Dendritic cell treated with granulocyte-macrophage colony-stimulating factor and Interleukin-4, amounts not matched to agents 40 ng/mL and 50 ng/mL, for 4 days (primary cell): Measurements from ENCODE around the gene NFIB.

ENCODE experiments used
- H3K27ac Mint-ChIP-seq: one replicate; pipeline ENCODE4 v1.8.0; 2022; ENCODE audit warnings: mild to moderate bottlenecking, mixed read lengths
- H3K27me3 Mint-ChIP-seq: one replicate; pipeline ENCODE4 v1.8.0; 2022; ENCODE audit warnings: mild to moderate bottlenecking, mixed read lengths
- H3K36me3 Mint-ChIP-seq: one replicate; pipeline ENCODE4 v1.8.0; 2022; ENCODE audit warnings: low read depth, mixed read lengths
- H3K4me1 Mint-ChIP-seq: one replicate; pipeline ENCODE4 v1.8.0; 2022; ENCODE audit warnings: low read depth, mixed read lengths
- H3K4me3 Mint-ChIP-seq: one replicate; pipeline ENCODE4 v1.8.0; 2022; ENCODE audit warnings: mild to moderate bottlenecking, moderate library complexity, mixed read lengths
- H3K9me3 Mint-ChIP-seq: one replicate; pipeline ENCODE4 v1.8.0; 2022; ENCODE audit warnings: mixed read lengths
- intact Hi-C: fragments of 100-400 bp; cut with micrococcal nuclease; formaldehyde crosslinking; loops from one replicate; pipeline ENCODE4 v1.15.0; 2022

NFIB gene

DNA sequence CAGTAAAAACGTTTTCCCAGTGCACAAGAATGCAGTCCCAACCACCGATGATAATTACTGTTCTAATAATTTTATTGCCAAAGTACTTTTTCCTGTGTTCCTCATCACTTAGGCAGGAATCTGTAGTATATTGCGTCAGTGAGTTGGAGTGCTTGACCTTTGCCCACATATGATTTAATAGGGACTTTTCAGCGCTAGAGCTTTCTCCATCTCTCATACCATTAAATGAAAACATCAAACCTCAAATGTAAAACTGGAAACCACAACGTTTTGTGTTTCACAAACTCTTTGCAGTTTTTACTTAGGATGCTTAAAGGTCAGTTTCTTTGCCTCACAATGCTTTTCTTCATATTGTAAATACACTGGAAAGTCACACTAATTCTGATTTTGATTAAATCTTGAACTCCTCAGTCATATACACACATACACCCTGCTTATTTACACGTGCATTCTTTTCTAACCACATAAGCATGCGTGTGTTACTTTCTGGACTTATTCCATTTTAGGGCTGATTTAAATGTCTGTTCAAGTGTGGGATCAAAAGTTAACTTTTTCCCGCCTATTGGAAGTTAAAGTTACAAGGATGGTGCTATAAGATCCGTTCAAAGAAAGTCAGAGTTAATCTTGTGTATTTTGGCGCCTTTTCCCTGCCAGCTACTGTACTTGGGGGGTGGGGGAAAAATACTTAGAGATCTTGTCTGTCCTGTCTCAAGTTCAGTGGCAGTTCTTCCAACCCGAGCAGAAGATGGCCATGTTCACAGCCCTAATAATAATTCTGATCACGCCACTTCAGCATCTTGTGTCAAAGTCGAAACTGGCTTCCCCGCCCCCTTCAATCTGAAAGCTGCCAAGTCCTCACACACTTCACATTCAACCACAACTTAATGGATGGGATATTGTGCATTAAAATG, 6.6 kb upstream of the NFIB start:
- H3K4me1 Mint-ChIP-seq, result peaks cover 20% of the 10 kb centered on the region
- intact Hi-C loops, result no loop called here
- no peaks in the 10 kb centered on the region for H3K9me3 Mint-ChIP-seq
- no peak overlapping the region for H3K4me3 Mint-ChIP-seq
- H3K27ac Mint-ChIP-seq, result no peak overlapping the region
- peaks cover 77% of the 10 kb centered on the region for H3K27me3 Mint-ChIP-seq
- no peaks in the 10 kb centered on the region for H3K36me3 Mint-ChIP-seq

DNA sequence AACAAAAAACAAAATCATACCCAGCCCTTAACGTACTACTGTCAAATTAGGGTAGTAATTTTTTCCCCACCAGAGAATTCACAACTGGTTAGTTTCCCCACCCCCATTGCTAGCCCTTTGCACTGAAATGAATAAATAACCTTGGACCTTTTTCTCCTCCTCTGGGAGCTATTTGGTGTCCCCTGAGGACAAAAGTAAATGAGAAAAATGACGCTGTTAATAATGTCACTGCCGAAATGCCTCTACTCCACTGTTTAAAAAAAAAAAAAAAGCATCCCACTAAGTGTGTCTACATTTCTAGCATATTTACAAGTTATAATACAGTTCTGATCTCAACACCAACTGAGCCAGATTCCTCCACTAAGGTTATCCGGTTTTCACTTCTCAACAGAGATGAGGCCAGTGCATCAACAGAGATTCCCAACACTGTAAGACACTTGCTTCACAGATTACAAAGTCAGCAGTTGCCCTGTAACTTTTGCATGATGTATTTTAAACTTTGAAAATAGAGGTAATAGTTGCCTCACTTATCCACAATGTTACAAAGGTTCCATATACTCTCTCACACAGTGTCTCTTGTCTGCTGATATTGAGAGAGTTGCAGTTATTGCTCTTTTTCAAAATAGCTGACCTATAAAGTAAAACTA, 5.1 kb upstream of the NFIB start:
- Mint-ChIP-seq H3K4me1 (peaks cover 28% of the 10 kb centered on the region), H3K27ac (no peak overlapping the region), H3K27me3 (peaks cover 84% of the 10 kb centered on the region), H3K9me3 (no peaks in the 10 kb centered on the region), H3K36me3 (no peaks in the 10 kb centered on the region), H3K4me3 (no peak overlapping the region)
- intact Hi-C loops, result no loop called here

DNA sequence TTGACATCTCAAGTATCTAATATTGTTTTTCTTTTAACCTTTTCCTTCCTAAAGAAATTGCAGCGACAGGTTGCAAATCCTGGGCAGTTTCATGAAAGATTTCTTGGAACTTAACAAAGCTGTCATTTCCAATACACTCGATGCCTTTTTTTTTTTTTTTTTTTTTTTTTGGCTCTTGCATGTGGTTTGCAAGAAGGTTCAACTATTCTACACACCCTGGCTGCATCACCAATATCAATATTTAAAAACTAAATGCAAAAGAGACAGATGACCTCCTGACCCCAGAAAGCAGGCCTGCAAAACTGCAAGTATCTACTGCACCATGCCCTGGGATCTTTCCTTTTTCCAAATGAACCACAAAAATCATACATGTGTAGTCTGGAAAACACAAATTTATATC, 4.4 kb upstream of the NFIB start:
- intact Hi-C loops, result no loop called here
- Mint-ChIP-seq H3K36me3 (no peaks in the 10 kb centered on the region), H3K4me3 (no peak overlapping the region), H3K4me1 (peaks cover 34% of the 10 kb centered on the region), H3K9me3 (no peaks in the 10 kb centered on the region), H3K27ac (no peak overlapping the region), H3K27me3 (peaks cover 84% of the 10 kb centered on the region)

DNA sequence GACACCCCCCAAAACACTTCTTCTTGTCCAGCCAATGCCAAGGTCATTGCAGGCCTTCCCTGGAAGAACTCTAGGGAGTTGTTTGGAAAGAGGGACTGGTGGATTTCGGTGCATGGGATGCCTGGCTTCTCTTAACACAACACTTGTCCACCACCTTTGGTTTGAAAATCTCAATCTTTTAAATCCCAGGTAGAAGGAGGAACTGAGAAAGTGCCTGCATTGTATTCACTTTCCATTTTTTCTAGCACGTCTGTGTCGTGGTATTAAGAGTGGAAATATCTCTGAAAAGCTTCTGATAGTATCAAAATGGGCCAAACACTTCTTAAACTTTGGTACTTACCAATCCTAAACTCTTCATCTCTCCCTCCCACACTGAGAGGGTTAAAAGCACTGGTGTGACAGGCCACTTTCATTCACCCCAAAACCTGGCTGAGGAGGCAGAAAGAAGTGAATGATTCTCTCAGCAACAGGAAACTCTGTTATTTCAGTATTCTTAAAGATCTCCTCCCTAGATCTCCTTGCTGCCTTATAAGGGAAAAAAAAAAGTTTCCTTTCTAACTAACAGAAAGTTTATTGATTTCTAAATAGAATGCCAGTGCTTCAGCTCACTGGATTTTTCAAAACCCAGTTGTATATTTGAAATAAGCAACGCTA, 3.9 kb upstream of the NFIB start:
- H3K36me3 Mint-ChIP-seq, result no peaks in the 10 kb centered on the region
- peaks cover 34% of the 10 kb centered on the region for H3K4me1 Mint-ChIP-seq
- H3K9me3 Mint-ChIP-seq, result no peaks in the 10 kb centered on the region
- intact Hi-C loops, result no loop called here
- H3K27ac Mint-ChIP-seq, result no peak overlapping the region
- H3K27me3 Mint-ChIP-seq, result peaks cover 85% of the 10 kb centered on the region
- H3K4me3 Mint-ChIP-seq, result no peak overlapping the region

DNA sequence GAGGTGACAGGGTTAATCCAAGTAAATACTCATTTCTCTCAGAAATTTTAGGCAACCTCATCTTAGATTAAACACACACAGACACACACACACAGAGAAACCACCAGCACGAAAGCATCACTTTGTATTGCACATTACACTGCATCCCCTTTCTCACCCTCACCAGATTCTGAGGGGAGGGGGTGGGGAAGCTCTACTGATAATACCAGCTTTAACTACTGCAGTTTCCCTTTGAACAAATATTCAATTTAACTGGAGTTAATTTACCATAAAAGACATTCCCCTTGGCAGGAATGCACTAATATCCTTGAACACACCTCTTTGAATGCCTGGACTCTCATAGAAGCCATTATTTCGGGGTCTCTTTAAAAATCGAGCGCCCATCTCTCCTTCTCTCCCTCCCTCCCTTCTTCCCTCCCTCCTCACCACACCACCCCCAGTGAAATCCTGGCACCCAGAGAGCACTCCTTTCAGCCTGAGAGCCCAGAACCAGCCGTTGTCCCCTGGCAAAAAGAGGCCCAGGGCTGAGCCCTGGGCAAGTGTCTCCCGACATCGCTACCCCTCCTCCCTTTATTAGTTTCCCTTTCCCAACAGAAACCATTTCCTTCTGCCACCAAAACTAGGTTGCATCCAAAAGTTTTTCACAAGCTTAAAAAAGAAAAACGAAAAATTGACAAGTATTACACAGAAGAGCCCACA, 2.8 kb upstream of the NFIB start:
- H3K9me3 Mint-ChIP-seq, result no peaks in the 10 kb centered on the region
- no peaks in the 10 kb centered on the region for H3K36me3 Mint-ChIP-seq
- intact Hi-C loops, result no loop called here
- H3K27ac Mint-ChIP-seq, result no peak overlapping the region
- H3K4me3 Mint-ChIP-seq, result no peak overlapping the region
- H3K27me3 Mint-ChIP-seq, result peaks cover 87% of the 10 kb centered on the region
- H3K4me1 Mint-ChIP-seq, result peaks cover 29% of the 10 kb centered on the region

DNA sequence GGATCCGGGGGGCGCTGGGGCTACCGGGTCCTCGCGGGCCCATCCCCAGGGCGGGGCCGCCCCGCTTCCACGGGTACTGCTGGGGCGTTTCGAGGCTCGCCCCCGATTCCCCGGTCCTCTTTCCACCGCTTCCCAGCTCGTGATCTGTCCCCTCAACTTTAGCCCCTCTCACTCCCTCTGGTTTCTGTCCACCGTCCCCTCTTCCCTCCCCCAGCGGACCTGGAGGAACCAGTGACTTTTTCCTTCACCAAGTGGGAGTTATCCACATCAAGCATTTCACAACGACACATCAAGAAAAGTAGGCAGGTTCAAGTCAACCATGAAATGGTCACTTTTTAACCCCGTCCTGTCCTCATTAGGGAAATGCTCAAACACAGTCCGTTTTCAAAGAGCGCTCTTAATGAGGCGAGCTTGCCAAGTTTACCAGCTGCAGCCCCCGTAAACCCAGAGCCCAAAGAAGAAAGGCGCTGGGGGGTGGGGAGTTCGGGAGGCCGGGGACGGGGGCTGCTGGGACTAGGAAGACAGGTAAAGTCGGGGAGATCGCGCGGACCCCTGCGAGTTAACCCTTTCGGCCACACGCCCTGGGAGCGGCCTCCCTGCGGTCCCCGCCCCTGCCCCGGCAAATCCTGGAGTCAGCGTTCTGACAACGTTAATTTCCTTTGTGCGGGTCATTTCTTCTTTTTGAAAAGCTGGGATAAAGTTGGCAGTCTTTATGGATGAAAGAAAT, 2.1 kb upstream of the NFIB start:
- intact Hi-C loops, result no loop called here
- Mint-ChIP-seq H3K9me3 (no peaks in the 10 kb centered on the region), H3K4me1 (peaks cover 27% of the 10 kb centered on the region), H3K36me3 (no peaks in the 10 kb centered on the region), H3K27ac (no peak overlapping the region), H3K4me3 (peak overlapping the region; percentile 58), H3K27me3 (peaks cover 83% of the 10 kb centered on the region)

DNA sequence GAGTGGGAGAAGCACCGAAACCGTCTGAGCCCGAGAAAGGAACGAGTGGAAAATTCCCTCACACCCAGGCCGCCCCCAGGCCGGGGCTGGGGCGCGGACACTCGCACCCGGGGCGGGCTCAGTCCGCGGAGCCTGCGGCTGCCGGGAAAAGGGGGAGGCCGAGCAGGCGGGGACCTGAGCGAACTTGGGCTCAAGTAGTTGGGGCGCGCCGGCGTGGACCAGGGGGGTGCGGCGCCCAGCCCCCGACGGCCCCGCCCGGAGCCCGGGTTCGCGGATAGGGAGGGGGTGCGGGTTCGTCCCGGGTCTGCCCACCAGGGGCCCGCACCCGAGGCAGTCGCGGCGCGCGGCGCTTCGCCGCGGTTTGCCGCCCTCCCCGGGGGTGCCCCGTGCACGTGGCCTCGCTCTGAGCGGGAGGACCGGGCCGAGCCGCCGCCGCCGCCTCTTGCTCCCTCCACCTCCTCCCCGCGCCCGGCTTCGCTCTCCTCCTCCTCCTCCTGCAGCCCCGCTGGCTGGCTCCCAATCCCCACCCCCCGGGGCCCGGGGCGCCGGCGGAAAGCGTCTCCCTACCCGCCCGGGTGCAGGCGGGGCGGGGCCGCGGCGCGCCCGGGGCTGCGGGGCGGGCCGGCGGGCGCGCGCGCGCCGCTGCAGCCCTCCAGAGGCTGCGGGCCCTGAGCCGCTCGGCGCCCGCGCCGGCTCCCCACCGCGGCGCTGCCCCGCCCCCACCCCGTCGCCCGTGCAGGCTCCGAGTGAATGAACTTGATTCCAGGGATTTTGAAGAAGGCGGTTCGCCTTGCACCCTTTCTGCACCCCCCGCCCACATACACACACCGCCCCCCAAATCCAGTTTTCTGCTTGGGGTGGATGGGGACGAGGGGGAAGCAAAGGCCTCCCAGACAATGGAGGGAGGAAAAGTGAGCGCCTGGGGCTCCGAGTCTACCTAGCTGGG, 1.3 kb upstream of the NFIB start:
- intact Hi-C loops, result no loop called here
- H3K36me3 Mint-ChIP-seq, result no peaks in the 10 kb centered on the region
- H3K27ac Mint-ChIP-seq, result no peak overlapping the region
- H3K27me3 Mint-ChIP-seq, result peaks cover 75% of the 10 kb centered on the region
- peaks cover 27% of the 10 kb centered on the region for H3K4me1 Mint-ChIP-seq
- H3K4me3 Mint-ChIP-seq, result peak overlapping the region; percentile 69
- H3K9me3 Mint-ChIP-seq, result no peaks in the 10 kb centered on the region

DNA sequence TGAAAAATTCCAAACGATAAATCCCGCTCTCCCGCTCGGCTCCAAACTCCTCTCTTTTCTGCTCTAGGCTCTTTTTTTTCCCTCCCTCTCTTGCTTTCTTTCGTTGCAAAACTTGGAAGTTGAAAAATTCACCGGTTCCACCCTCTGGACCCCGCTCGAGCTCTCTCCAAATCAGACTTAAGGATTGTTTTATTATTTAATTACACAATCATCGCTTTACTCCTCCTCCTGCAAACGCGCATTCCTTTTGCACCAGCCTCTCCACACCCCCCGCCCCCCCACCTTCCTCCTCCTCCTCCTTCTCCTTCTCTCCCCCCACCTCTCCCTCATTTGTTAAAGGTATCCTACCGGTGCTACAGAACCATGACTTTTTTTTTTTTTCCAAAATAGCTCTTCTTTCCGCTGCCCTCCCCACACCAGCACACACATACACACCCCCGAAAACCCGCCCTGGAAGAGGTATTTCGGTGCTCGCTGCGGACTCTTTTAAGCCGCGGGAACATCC, 535 bp upstream of the NFIB start:
- peaks cover 27% of the 10 kb centered on the region for H3K4me1 Mint-ChIP-seq
- peaks cover 72% of the 10 kb centered on the region for H3K27me3 Mint-ChIP-seq
- H3K9me3 Mint-ChIP-seq, result no peaks in the 10 kb centered on the region
- no peak overlapping the region for H3K27ac Mint-ChIP-seq
- peak overlapping the region; percentile 69 for H3K4me3 Mint-ChIP-seq
- no peaks in the 10 kb centered on the region for H3K36me3 Mint-ChIP-seq
- intact Hi-C loops, result no loop called here

DNA sequence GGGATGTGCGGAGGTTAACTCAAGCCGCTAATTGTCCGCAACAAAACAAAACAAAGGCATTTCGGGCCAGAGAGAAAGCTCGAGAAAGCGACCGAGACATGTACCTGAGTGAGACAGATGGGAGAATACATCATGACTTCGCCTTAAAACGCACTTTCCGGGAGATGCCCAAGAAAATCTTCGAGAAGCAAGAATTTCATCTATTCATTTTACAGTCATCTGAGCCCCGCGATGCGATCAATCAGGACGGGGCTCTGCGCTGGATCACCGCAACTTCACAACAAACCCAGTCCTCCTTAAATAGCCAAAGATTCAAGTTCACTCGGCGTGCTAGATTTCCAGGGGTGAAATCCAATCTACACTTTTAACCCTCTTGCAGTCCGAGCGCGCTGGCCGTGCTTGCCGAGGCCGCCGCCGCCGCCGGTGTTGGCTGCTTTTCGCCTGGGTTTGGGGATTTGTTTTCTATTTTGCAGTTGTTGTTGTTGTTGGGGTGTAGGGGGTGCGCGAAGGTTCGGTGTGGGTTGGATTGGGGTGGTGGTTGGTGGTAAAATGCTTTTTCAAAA, 482 bp downstream of the NFIB start:
- intact Hi-C loops, result no loop called here
- H3K4me3 Mint-ChIP-seq, result peak overlapping the region; percentile 76
- no peaks in the 10 kb centered on the region for H3K36me3 Mint-ChIP-seq
- no peaks in the 10 kb centered on the region for H3K9me3 Mint-ChIP-seq
- H3K4me1 Mint-ChIP-seq, result peaks cover 27% of the 10 kb centered on the region
- peaks cover 66% of the 10 kb centered on the region for H3K27me3 Mint-ChIP-seq
- H3K27ac Mint-ChIP-seq, result no peak overlapping the region

DNA sequence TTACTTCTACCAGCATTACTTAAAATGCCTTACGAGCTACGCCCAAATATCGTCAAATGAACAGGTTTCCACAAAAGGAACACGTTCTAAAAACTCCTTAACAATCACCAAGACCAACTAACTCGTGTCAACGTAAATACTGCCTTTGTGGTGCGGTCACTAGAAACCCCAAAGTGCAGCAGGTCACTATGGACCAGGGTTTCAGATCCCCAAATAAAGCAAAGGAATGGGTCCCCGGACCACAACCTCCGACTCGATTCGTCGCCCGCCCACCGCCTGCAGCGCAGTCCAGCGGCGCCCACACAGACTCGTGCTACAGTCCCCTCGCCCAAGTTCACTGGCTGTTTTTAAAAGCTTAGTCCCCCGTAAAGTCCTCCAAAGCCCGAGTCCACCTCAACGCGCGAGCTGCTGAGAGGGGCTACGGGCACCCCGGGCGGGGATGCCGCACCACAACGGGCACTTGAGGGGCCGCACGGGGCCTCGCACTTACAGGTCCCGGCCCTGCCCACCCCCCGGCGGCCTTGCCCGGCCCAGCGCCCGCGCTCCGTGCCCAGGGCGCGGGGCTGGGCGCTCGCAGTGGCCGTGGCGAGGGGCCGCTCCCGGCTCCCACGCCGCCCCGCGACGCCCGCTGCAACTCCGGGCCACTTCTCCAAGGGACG, 1.1 kb downstream of the NFIB start:
- Mint-ChIP-seq H3K4me1 (peaks cover 27% of the 10 kb centered on the region), H3K27ac (no peak overlapping the region), H3K27me3 (peaks cover 64% of the 10 kb centered on the region), H3K36me3 (no peaks in the 10 kb centered on the region), H3K4me3 (peak overlapping the region; percentile 76), H3K9me3 (no peaks in the 10 kb centered on the region)
- intact Hi-C loops, result no loop called here

DNA sequence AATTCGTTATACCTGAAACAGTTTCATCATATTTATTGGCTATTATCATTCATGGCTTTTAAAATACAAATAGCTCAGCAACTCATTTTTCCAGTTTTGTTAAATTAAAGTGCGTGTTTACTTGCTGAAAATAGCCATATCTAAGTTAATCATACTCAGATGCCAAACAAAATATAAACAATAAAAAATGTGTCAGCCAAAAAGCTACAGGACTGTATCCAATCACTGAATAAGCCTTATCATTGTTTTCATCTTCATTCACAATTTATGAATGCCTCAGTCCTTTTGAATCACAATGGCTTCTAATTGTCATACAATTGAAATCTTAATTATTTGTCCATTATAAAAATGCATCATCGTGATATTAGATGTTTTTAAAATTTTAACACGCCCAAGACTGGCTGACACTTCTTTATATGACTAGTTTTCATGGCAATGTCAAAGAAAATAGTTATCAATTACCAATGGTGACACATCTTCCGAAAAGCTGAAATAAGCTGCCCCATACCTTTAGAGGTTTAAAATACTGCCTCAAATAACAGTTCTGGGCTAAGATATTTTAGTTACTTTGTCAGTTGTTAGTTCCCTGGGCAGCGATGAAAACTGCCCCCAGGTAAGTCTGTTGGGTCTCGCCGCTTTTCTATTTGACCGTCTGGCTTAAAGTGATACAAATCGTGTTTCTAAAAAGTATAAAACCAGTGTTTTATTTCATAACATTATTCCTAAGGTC, 1.8 kb downstream of the NFIB start:
- Mint-ChIP-seq H3K9me3 (no peaks in the 10 kb centered on the region), H3K27ac (no peak overlapping the region), H3K27me3 (peaks cover 61% of the 10 kb centered on the region), H3K36me3 (no peaks in the 10 kb centered on the region), H3K4me3 (no peak overlapping the region), H3K4me1 (peaks cover 27% of the 10 kb centered on the region)
- intact Hi-C loops, result no loop called here
